Erythroblast (primary cell): ENCODE measurements around the gene PPARGC1A.

ENCODE experiments used
- GATA1 ChIP-seq: IDR thresholded peaks from 2 replicates; pipeline ENCODE4 v1.6.1; 2011; ENCODE audit warnings: low read depth, mild to moderate bottlenecking, control low read depth, low read length, moderate library complexity
- POLR2A ChIP-seq: IDR thresholded peaks from 2 replicates; pipeline ENCODE4 v1.6.1; 2011; ENCODE audit warnings: mild to moderate bottlenecking, low read length

- TF ChIP-seq POLR2A = no peak
- no peak for TF ChIP-seq GATA1
These were observed 12.1 kb downstream of the PPARGC1A start for GRCh38 chr4:23877758-23878229.
